ENCODE data around the gene IL5. TPM values are rescaled to one million over a fixed set of nuclear protein-coding genes. Genes with fewer than 3 reads are reported as not detected.

The IL5 gene
- total RNA-seq, 4 donors from 2014 or later, result not detected

GRCh38 chr5:132498152-132498551, 45.2 kb downstream of the IL5 start:
- no peaks in the 10 kb centered on the region for H3K9me3 ChIP-seq
- H3K4me1 ChIP-seq, result peaks cover 37 to 72% (median 59%) of the 10 kb centered on the region in 4 donors
- no peaks in the 10 kb centered on the region for H3K36me3 ChIP-seq
- DNase-seq, result no peak
- intact Hi-C loops (cut with DNase I; ENCODE audit: low total_unique reads) (loop anchor here (1.0 kb wide), 1 partner anchor 111 kb away; no protein-coding TSS in a partner anchor), in situ Hi-C loops (cut with MboI; ENCODE audit: low pct_ligation_motif_present in 1 of 4, low pct_unique_long_range_greater_than_20kb in 1 of 4, low sequenced_read_pairs in 3 of 4) (loop anchor here in 2 of 4 donors (10.0 kb wide), 1 partner anchor 83 kb away; no protein-coding TSS in a partner anchor)
- no peaks in the 10 kb centered on the region for H3K27me3 ChIP-seq
- no peak overlapping the region for H3K4me3 ChIP-seq
- 65% methylated on average over 3 of the region's 3 CpGs; no CpG with 5 or more reads in 1 of the 2 donors for WGBS, 2 donors (ENCODE audit: low coverage in 1 of 2)
- peak overlapping the region; percentile 95 to 99 (median 98) for H3K27ac ChIP-seq
- TF ChIP-seq EP300 (IDR thresholded peaks at IDR 0.05; ENCODE audit: low read depth) (no peak), POLR2AphosphoS5 (IDR thresholded peaks at IDR 0.05) (no peak), CTCF (IDR thresholded peaks at IDR 0.05) (no peak), POLR2A (IDR thresholded peaks at IDR 0.05) (no peak)

DNA sequence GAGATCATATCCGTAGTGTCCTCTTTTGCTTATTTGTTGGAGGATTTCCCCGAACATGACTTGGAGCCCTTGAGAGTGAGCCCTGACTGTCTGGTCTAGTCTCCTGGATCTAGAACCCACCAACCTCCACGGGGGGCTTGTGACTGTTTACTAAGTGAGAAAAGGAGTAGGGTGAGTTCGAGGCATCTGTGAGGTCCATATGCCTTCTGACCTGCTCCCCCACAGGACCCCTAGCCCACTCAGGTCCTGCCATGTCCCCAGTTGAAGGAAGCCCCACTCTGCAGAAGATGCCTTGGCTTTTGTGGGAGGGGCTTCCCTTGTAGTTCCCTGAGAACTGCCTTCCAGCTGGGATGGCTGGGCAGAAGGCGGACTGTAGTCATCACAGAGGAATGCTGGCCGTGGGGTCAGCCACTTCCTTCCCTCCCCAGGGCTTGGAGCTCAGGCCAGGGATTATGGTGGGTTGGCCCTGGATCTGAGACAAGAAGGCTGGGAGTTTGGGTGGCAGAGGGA, 45.8 kb downstream of the IL5 start:
- in situ Hi-C loops (cut with MboI; ENCODE audit: low pct_ligation_motif_present in 1 of 4, low pct_unique_long_range_greater_than_20kb in 1 of 4, low sequenced_read_pairs in 3 of 4), result loop anchor here in 2 of 4 donors (10.0 kb wide), 1 partner anchor 83 kb away; no protein-coding TSS in a partner anchor
- 47% methylated on average over 6 of the region's 6 CpGs; no CpG with 5 or more reads in 1 of the 2 donors for WGBS, 2 donors (ENCODE audit: low coverage in 1 of 2)
- peak; percentile 55 for DNase-seq
- H3K9me3 ChIP-seq, result no peaks in the 10 kb centered on the region
- peaks cover 32 to 66% (median 53%) of the 10 kb centered on the region in 4 donors for H3K4me1 ChIP-seq
- H3K36me3 ChIP-seq, result no peaks in the 10 kb centered on the region
- no peaks in the 10 kb centered on the region for H3K27me3 ChIP-seq
- H3K4me3 ChIP-seq, result peak overlapping the region in 3 of 4 donors; percentile 47 to 68 (median 65)
- TF ChIP-seq POLR2AphosphoS5 (IDR thresholded peaks at IDR 0.05), result peak; percentile 38 to 52 (median 50)
- no peak for TF ChIP-seq CTCF (IDR thresholded peaks at IDR 0.05)
- no peak for TF ChIP-seq POLR2A (IDR thresholded peaks at IDR 0.05)
- TF ChIP-seq EP300 (IDR thresholded peaks at IDR 0.05; ENCODE audit: low read depth), result no peak
- peak overlapping the region; percentile 95 to 99 (median 98) for H3K27ac ChIP-seq
- intact Hi-C loops (cut with DNase I; ENCODE audit: low total_unique reads), result no loop called here

DNA sequence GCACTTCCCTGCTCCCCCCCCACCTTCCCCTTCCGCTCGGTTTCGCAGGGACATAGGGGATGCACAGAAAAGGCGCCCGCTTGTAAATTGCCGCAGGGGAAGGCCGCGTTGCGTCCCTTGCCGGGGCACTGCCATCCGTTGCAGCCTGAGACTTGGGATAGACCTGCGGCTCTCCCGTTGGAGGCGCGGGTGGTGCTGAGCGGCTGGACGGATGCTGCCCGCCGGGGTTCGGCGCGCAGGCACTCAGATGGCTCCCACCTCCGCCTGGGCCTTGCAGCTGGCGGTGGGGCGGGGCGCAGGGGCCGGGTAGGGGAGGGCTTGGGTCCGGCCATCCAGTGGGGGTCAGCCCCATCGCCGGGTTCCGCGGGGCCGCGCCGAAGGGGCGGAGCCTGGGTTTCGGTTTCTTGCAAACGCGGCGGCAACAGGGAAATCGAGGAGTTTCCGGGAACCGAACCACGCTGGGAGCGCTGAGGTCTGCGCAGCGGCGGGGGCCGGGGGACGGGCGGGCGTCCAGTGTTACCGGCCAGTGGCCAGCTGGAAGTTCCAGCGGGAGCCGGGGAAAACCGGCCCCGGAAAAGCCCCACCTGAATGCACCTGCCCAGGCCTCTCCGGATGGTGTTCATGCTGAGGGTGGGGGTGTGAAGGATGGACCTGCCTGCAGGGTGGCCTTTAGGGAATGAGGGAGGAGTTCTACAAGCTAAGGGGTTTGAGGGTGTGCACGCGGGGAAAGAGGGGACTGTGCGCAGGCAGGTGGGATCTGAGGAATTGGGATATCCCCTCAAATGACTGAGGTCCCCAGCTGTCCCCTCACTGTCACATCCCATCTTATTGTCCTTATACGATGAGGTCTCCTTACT, 46.5 kb downstream of the IL5 start:
- Histone ChIP-seq H3K27me3 (no peaks in the 10 kb centered on the region), H3K4me1 (peaks cover 33 to 64% (median 49%) of the 10 kb centered on the region in 4 donors), H3K4me3 (peak overlapping the region; percentile 46 to 68 (median 56)), H3K27ac (peak overlapping the region; percentile 95 to 99 (median 98)), H3K36me3 (no peaks in the 10 kb centered on the region), H3K9me3 (no peaks in the 10 kb centered on the region)
- DNase-seq, result peak; percentile 95
- WGBS, 2 donors (ENCODE audit: low coverage in 1 of 2), result 2% methylated on average over 61 of the region's 62 CpGs; no CpG with 5 or more reads in 1 of the 2 donors
- intact Hi-C loops (cut with DNase I; ENCODE audit: low total_unique reads) (no loop called here), in situ Hi-C loops (cut with MboI; ENCODE audit: low pct_ligation_motif_present in 1 of 4, low pct_unique_long_range_greater_than_20kb in 1 of 4, low sequenced_read_pairs in 3 of 4) (loop anchor here in 2 of 4 donors (10.0 kb wide), 1 partner anchor 82 kb away; no protein-coding TSS in a partner anchor)
- TF ChIP-seq CTCF (IDR thresholded peaks at IDR 0.05) (peak in 1 of 5 experiments; percentile 6), POLR2AphosphoS5 (IDR thresholded peaks at IDR 0.05) (peak; percentile 66 to 69 (median 69)), POLR2A (IDR thresholded peaks at IDR 0.05) (peak; percentile 59), EP300 (IDR thresholded peaks at IDR 0.05; ENCODE audit: low read depth) (peak; percentile 91)

GRCh38 chr5:132496191-132496630, 47.1 kb downstream of the IL5 start:
- Histone ChIP-seq H3K36me3 (no peaks in the 10 kb centered on the region), H3K27ac (peak overlapping the region; percentile 95 to 99 (median 98)), H3K4me3 (peak overlapping the region; percentile 46 to 68 (median 56)), H3K4me1 (peaks cover 40 to 64% (median 49%) of the 10 kb centered on the region in 4 donors), H3K27me3 (no peaks in the 10 kb centered on the region), H3K9me3 (no peaks in the 10 kb centered on the region)
- peak in 2 of 3 donors; percentile 62 to 77 for TF ChIP-seq POLR2AphosphoS5 (IDR thresholded peaks at IDR 0.05)
- peak; percentile 53 for TF ChIP-seq EP300 (IDR thresholded peaks at IDR 0.05; ENCODE audit: low read depth)
- TF ChIP-seq CTCF (IDR thresholded peaks at IDR 0.05), result no peak
- no peak for TF ChIP-seq POLR2A (IDR thresholded peaks at IDR 0.05)
- in situ Hi-C loops (cut with MboI; ENCODE audit: low pct_ligation_motif_present in 1 of 4, low pct_unique_long_range_greater_than_20kb in 1 of 4, low sequenced_read_pairs in 3 of 4), result loop anchor here in 2 of 4 donors (10.0 kb wide), 1 partner anchor 81 kb away; no protein-coding TSS in a partner anchor
- peak; percentile 97 for DNase-seq
- 1% methylated on average over 12 of the region's 18 CpGs; no CpG with 5 or more reads in 1 of the 2 donors for WGBS, 2 donors (ENCODE audit: low coverage in 1 of 2)
- intact Hi-C loops (cut with DNase I; ENCODE audit: low total_unique reads), result no loop called here

All from transverse colon (tissue), 4 donors.